NCI-H226 (cell line): Measurements from ENCODE around the gene DDX10.

Experiments used
- DNase-seq: peaks from one replicate; pipeline ENCODE4 v3.0.0-alpha.2; 2015

The DDX10 gene

DNA sequence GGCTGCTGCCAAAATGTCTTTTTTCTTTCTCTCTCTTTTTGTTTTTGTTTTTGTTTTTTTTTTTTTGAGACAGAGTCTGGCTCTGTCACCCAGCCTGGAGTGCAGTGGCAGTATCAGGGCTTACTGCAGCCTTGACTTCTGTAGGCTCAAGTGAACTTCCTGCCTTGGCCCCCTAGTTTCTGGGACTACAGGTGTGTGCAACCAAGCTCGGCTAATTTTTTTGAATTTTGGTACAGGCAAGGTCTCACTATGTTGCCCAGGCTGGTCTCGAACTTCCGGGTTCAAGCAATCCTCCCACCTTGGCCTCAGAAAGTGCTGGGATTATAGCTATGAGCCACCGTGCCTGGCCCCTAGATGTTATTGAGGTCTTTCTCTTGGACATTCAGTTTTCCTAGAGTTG, 2.2 kb upstream of the DDX10 start:
- no peak for DNase-seq

DNA sequence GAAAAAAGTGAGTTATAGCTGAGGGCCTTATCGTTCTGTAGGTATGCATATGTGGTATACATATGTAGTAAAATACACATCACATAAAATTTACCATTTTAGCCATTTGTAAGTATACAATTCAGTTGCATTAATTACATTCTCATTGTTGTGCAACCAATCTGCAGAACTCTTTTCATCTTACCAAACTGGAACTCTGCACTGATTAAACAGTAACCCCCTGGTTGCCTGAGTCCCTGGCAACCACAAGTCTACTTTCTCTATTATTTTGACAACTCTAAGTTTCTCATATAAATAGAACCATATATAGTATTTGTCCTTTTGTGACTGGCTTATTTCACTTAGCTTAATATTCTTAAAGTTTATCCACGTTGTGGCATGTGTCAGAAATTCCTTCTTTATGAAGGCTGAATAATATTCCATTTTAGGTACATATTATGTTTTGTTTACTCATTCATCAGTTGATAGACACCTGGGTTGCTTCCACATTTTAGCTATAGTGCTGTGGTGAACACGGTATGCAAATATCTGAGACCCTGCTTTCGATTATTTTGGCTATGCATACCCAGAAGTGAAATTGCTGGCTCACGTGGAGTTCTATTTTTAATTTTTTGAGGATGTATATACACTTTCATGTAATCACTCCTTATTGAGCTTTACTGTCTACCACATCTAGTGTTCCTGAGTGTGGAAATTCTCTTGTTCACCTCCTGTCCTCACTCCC, 1.6 kb upstream of the DDX10 start:
- DNase-seq, result no peak

DNA sequence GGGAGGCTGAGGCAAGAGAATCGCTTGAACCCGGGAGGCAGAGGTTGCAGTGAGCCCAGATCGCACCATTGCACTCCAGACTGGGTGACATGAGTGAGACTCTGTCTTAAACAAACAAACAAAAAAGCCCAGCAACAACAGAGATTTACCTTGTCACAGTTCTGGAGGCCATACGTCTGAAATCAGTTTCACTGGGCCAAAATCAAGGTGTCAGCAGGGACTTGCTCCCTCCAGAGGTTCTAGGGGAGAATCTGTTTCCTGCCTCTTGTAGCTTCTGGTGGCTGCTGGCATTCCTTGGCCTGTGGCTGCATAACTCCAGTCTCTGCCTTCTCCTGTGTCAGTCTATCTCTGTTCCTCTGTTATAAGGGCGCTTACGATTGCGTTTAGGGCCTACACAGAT, 1.5 kb downstream of the DDX10 start:
- DNase-seq, result no peak

DNA sequence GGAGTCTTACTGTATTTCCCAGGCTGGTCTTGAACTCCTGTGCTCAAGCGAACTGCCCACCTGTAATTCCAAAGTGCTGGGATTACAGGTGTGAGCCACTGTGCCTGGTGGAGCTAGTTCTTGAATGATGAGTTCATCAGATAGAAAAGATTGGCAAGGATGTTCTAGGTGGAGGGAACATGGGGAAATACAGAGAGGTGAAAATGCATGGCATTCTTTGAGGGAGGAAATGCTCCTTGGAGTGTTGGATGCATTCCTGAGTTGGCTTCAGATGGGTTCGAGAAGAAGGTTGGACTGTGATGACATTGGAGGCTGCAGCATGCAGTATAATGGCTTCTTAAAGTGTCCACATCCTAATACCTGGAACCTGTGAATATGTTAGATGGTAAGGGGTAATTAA, 4.4 kb downstream of the DDX10 start:
- DNase-seq, result peak; percentile 5

DNA sequence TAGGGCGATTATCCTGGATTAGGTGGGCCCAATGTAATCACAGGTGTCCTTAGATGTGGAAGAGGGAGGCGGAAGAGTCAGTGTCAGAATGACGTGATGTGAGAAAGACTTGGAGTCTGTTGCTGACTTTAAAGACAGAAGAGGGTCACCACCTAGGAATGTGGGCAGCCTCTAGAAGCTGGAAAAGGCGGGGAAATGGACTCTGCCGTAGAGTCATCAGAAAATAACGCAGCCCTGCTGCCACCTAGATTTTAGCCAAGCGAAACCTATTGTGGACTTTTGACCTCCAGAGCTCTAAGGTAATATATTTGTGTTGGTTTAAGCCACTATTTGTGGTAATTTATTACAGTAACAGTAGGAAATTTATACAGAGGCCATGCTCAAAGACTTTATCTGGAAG, 4.8 kb downstream of the DDX10 start:
- no peak for DNase-seq

DNA sequence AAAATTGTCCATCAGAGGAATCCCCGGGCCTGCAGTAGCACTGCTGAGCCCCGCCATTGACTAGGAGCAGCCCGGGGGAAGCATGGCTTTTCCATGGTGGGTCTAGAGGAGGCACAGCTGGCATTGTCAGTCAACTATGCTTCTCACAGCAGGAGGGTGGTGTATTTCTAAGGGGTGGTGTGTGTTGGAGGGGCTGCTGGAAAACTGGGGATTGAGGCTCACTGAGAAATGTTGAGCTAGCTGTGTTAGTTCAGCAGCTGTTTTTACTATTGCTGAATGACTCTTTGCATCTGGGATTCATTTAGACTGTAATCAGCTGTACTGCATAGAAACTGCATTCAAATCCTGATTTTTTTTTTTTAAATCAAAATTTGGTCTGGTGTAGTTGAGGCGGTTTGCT, 5.6 kb downstream of the DDX10 start:
- DNase-seq, result no peak

DNA sequence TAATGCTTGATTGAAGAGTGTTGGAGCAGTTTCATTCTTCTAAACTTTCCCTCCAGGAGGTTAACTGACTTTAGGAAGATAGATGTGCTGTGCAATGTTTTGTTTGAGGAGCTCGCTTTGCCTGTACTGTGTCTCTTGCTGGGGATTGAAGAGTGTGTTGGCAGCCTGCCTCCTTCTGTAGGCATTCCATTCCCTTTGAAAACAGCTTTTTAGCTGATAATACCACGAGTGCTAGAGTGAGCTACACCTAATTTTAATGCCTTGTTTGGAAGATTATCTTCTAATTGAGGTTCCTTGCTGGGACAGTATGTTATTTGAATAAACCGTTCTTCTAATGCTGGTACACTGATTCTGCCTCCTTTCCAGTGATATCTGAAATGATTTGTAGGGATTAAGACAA, 7.2 kb downstream of the DDX10 start:
- peak; percentile 80 for DNase-seq

DNA sequence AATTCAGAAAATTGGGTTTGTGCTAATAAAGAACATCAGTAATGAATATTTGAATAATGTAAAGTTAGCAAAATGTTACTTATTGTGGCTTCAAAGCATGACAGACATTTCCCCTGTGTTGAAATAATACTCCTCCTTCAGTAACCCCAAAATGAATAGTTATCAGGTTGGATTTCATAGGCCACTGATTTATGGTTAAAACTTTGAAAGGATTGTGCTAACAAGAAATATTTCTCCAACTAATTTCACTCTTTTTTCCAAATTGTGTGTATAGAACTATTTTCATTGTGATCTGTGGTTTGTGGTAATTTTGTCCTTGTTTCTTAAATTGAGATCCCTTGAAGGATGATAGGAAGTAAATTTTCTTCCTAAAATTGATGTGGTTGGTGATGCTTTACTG, 7.9 kb downstream of the DDX10 start:
- no peak for DNase-seq

DNA sequence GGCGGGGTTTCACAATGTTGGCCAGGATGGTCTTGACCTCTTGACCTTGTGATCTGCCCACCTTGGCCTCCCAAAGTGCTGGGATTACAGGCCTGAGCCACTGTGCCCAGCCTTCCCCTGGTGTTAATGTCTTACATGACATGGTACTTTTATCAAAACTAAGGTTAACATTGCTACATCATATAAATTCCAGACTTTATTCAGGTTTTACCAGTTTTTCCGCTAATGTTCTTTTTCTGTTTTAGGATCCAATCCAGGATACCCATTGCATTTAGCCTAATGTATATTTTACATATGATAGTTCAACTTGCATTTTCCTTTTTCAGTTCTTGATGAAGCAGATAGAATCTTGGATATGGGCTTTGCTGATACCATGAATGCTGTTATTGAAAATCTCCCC, 14.2 kb downstream of the DDX10 start:
- no peak for DNase-seq

DNA sequence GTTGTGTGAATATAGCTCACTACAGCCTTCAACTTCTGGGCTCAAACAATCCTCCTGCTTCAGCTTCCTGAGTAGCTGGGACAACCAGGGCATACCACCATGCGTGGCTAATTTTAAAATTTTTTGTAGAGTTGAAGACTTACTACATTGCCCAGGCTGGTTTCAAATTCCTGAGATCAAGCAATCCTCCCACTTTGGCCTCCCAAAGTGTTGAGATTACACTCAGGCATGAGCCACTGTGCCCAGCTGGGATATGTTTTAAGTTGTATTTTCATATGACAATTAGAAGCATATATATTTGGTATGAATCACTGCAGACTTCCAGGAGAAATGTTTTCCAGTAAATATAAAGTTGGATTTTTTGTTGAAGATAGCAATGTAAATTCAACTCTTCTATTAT, 15.4 kb downstream of the DDX10 start:
- DNase-seq, result peak; percentile 17

DNA sequence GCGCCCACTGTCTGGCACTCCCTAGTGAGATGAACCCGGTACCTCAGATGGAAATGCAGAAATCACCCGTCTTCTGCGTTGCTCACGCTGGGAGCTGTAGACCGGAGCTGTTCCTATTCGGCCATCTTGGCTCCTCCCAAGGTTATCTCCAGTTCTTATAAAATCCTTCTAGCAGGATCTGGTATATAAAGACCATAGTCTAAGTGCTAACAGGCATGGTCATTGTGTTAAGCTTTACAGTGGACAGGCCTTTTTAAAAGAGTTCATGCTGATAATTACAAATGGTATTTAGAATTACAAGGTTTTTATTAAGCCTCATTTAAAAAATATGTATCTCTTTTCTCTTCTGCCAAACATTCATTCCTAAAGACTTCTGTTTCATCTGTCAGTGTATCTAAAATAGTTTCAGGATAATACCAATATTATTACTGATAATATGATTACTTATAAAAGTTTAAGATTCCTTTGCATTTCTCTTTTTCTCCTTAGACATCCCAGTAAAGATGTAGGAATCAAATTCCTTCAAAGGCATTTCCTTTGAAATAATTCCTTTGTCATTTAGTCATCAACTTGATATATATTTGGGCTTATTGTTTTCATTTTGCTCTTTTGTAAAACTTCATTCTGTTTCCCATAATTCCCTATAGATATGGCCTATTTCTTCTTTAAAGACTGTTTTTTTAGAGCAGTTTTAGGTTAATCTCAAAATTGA, 20.7 kb downstream of the DDX10 start:
- no peak for DNase-seq

DNA sequence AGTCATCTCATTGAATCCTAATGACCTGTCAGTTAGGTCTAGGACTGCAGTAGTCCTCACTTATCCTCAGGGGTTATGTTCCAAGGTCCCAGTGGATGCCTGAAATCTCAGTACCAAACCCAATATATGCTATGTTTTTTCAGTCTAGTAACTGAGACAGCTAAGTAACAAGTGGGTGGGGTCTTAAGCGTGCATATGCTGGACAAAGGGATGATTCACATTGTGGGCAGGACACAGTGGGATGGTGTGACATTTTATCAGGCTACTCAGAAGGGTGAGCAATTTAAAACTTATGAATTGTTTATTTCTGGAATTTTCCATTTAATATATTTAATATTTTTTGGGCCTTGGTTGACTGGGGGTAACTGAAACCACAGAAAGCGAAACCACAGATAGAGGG, 29.0 kb downstream of the DDX10 start:
- DNase-seq, result peak; percentile 26

DNA sequence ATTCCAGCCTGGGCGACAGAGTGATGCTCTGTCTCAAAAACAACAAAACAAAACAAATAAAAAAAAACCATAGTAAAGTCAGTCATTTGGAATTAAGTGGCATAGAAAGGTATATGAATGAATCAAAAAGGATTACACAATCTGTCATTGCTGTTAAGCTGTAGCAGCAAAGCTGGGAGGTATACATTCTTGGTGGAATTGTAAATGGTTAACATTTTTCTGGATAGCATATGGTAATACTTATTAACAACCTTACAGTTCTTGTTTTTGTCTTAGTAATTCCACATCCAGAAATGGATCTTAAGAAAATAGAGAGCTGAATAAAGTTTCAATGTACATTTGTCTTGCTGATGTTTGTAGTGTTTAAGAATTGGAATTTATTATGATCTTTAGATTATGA, 30.0 kb downstream of the DDX10 start:
- no peak for DNase-seq

DNA sequence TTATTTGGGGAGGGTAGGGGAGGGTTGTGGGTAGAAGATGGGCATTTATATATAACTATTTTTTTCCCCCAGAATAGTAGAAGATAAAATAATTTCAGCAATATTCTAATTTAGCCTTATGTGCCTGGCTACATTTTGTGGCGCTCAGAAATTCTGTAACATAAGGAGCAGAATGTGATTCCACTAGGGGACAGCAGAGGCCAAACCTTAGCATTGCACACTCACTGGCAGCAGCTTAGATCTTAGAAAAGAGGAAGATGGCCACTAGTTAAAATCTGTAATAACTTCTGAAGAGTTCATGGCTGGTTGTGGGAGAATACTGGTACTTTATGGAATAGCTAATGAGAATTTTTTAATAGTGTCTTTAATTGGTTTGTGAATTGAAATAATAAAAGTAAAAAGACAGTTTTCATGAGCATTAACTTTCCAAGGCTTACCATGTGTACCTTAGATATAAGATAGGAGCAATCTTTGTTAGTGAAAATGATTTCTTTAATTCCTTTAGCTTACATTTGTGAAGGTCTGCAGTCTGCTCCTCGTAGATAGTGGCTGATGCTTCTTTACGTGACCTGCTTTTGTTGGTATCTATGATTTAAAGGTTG, 33.1 kb downstream of the DDX10 start:
- DNase-seq, result peak; percentile 38

DNA sequence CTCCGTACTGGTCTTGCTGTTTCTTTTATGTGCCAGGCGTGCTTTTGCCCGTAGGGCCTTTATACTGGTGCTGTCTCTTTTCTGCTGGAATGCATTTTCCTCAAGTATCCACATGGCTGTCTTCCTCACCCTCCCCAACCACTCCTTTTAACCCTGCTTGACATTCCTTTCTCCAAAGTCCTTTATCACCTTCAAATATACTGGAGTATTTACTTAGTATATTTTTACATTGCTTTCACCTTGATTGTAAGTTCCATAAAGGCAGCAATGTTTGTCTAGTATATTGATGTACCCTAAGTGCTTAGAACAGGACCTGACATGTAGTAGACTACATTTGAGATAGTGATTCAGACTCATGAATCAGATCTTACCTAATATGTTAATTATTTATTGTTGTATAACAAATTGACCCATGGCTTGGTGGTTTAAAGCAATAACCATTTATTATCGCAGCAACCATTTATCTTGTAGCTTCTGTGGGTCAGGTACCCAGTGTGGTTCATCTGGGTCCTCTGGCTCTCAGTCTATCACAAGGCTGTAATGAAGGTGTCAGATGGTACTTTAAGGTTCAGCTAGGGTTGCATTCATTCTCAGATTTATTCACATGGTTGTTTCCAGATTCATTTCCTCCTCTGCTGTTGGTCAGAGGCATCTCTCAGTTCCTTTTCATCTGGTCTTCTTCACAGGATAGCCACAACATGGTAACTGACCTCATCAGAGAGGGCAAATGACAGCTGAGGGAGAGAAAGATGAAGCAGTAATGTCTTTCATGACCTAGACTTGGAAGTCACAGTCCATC, 34.2 kb downstream of the DDX10 start:
- DNase-seq, result no peak

DNA sequence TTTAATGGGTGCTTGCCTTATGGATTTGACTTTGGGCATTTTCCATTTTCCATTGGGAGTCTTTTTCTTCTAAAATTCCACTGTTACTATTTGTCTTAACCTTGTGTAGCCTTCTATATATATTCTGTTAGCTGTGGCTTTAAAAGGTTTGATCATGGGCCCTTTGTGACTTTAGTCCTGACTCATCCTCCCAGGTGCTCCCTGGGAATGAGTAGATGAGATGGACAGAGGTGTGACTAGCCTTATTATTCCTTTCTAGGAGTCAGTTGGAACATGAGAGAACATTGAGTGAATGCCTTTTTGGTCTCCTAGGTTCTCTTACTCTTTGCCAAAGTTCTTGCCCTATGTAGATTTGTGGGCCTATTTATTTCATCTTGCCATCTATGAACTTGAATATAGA, 39.0 kb downstream of the DDX10 start:
- no peak for DNase-seq

DNA sequence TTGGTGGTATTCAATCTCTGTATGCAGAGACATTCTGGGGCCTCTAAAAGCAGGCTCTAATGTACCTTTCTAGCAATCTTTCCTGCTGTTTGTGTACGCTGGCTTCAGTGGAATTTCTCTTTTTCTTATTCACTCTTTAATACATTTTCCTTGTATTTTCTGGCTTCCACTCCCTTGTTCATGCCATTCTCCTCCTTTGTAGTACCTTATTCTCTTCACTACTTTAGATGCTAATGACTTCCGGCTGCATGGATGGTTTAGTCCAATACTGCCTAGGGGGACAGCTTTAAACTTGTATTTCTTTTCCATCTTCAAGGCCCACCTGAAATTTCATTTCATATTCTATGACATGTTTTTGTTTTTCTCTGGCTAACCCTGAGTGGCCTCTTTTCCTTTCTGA, 40.2 kb downstream of the DDX10 start:
- DNase-seq, result no peak

DNA sequence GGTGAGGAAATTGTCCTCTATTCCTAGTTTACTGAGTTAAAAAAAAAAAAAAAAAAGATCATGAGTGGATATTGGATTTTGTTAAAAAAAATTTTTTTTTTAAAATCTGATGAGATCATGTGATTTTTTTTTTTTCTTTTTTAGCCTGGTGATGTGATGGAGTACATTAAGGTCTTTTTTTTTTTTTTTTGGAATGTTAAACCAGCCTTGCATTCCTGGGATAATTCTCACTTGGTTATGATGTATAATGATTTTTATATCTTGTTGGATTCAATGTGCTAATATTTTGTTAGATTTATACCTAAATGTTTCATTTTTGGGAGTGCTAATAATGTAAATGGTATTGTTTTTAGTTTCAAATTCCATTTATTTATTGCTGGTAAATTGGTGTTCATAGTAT, 43.3 kb downstream of the DDX10 start:
- no peak for DNase-seq

DNA sequence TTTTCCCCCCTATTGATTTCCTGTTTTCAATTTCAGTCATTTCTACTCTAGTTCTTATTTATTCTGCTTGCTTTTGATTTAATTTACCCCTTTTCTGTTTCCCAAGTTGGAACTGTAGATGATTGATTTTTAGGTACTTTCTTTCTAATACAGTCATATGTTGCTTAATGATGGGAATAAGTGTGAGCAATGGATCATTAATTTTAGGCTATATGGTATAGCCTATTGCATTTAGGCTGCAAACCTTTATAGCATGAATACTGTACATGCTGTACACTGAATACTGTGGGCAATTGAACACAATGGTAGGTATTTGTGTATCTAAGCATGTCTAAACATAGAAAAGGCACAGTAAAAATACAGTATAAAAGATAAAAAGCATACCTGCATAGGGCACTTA, 44.9 kb downstream of the DDX10 start:
- no peak for DNase-seq

DNA sequence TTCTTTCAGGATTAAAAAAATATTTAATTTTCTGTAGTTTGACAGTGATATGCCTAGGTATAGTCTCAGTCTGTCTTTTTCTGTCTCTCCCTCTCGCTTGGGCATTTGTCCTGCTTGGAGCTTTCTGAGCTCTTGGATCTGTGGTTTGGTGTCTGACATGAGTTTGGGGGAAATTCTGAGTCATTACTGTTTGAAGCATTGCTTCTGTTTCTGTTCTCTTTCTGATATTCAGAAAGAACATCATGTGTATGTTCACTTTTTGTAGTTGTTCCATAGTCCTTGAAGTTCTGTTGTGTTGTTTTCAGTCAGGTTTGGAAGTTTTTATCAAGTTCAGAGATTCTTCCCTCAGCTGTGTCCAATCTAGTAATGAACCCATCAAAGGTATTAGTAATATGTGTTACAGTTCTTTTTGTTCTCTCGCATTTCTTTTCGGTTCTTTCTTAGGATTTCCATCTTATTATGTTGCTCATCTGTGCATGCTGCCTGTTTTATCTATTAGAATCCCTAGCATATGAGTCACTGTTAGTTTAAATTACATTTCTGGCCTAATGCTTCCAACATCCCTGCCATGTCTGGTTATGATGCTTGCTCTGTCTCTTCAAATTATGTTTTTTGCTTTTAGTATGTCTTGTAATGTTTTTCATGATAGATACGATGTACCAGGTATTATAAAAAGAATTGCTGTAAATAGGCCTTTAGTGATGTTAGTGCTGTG, 48.4 kb downstream of the DDX10 start:
- DNase-seq, result peak; percentile 60

DNA sequence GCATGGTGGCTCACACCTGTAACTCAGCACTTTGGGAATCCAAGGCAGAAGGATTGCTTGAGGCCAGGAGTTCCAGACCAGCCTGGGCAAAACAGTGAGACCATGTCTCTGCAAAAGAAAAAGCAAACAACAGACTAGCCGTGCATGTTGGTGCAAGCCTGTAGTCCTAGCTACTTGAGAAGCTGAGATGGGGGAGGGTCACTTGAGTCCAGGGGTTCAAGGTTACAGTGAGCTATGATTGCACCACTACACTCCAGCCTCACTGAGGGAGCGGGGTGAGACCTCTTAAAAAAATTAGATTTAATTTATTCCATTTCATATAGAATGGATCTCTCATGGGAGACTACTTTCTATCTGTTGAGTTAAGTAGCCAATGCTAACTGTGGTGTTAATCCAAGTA, 50.4 kb downstream of the DDX10 start:
- no peak for DNase-seq

DNA sequence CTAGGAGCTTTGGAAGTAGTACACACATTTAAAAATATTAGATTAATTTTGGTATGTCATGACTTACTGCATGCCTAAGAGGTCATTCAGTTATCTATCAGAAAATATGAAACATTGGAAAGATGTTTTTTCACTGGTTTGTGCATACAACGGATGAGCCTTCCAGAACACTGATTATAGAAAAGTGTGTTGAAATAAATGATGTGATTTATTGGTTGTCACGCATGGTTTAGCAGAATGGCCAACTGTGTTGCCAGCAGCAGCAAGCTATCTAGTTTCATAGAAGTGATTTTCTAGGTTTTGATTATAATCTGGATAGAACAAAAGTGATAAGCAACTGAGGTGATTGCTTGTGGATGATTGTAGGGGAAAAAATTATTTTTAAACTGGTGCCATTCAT, 53.6 kb downstream of the DDX10 start:
- DNase-seq, result no peak
